ENCODE results near the gene KYAT1.
"Not testable (repeated sequence)": the region's sequence is repeated elsewhere in the genome, so short reads cannot be mapped to it uniquely, and the experiment has no call there.

DNA sequence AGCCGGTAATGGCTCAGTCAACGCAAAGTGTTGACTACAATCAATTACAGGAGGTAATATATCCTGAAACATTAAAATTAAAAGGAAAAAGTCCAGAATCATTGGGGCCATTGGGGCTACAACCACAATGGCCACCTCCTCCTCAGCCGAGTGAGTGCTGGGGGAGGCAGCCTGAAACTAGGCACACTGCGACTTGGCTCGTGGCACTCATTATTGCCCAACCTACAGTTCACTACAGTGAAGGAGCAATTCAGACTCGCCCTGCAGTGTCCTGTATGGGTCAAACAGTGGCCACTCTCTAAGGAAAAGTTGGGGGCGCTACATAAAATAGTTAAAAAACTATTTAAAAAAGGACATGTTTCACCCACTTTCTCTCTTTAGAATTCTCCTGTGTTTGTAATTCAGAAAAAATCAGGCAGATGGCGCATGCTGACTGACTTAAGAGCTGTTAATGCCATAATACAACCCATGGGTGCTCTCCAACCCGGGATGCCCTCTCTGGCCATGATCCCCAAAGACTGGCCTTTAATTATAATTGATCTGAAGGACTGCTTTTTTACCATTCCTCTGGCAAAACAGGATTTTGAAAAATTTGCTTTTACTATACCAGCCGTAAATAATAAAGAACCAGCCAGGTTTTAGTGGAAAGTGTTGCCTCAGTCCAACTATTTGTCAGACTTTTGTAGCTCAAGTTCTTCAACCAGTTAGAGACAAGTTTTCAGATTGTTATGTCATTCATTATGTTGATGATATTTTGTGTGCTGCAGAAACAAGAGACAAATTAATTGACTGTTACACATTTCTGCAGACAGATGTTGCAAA lies 29.8 kb downstream of the KYAT1 start:
- not testable (repeated sequence) for TF ChIP-seq EZH2 (IDR thresholded peaks at IDR 0.05; ENCODE audit: low read depth)
- TF ChIP-seq, protein P1, sequence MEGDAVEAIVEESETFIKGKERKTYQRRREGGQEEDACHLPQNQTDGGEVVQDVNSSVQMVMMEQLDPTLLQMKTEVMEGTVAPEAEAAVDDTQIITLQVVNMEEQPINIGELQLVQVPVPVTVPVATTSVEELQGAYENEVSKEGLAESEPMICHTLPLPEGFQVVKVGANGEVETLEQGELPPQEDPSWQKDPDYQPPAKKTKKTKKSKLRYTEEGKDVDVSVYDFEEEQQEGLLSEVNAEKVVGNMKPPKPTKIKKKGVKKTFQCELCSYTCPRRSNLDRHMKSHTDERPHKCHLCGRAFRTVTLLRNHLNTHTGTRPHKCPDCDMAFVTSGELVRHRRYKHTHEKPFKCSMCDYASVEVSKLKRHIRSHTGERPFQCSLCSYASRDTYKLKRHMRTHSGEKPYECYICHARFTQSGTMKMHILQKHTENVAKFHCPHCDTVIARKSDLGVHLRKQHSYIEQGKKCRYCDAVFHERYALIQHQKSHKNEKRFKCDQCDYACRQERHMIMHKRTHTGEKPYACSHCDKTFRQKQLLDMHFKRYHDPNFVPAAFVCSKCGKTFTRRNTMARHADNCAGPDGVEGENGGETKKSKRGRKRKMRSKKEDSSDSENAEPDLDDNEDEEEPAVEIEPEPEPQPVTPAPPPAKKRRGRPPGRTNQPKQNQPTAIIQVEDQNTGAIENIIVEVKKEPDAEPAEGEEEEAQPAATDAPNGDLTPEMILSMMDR (conservative IDR thresholded peaks at IDR 0.05): peak; percentile 80

Measured in PC-9 (cell line).